GM18520 (cell line): ENCODE data around the gene HOXC10.

Source experiments
- ATAC-seq: cut with Tn5 transposase; IDR thresholded peaks from one replicate; pipeline ENCODE4 v1.9.1; 2021; ENCODE audit not compliant: unreplicated experiment

Gene HOXC10

DNA sequence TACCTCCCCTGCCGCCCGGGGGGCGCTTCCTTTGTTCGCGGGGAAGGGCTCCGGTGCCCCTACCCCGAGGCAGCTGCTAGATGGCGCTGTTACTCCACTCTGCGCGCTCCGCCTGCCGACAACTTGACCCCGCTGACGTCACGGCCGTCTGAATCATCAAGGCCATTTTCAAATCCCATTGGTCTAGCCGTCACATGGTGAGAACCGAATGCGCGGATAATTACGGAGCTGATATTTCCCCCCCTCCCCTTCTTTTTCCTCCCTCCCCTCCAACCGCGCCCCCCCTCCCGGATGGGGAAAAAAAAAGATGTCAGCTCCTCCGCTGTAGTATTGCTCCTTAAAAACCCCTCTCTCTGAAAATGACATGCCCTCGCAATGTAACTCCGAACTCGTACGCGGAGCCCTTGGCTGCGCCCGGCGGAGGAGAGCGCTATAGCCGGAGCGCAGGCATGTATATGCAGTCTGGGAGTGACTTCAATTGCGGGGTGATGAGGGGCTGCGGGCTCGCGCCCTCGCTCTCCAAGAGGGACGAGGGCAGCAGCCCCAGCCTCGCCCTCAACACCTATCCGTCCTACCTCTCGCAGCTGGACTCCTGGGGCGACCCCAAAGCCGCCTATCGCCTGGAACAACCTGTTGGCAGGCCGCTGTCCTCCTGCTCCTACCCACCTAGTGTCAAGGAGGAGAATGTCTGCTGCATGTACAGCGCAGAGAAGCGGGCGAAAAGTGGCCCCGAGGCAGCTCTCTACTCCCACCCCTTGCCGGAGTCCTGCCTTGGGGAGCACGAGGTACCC lies at the start of gene HOXC10:
Gene HOXC10, plus strand, starts transcription at position 246 of the 791 bp plus-strand sequence. Its CDS starts 114 bp downstream, at position 360.
- peak; percentile 70 for ATAC-seq

- ATAC-seq: no peak
These were observed 49.3 kb upstream of the HOXC10 start for GRCh38 chr12:53935383-53936341.

DNA sequence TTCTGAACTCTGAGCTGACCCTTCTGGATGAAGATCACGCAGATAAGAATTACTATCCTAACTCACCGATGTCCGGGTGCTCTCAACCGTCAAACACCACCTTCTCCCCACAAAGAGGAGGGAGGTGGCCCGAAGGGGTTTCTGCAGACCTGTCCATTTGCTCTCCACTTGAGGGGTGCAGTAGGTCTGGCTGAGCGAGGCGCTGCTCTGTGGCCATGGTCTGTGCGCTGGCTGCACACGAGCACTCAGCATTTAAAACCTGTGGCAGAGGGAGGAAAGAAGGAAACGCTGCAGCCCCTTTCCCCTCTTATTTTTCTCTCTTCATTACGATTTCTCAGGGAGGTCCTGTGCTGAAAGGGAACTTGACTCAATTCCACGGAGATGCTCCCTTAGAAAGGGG lies 47.8 kb upstream of the HOXC10 start:
- ATAC-seq: no peak

DNA sequence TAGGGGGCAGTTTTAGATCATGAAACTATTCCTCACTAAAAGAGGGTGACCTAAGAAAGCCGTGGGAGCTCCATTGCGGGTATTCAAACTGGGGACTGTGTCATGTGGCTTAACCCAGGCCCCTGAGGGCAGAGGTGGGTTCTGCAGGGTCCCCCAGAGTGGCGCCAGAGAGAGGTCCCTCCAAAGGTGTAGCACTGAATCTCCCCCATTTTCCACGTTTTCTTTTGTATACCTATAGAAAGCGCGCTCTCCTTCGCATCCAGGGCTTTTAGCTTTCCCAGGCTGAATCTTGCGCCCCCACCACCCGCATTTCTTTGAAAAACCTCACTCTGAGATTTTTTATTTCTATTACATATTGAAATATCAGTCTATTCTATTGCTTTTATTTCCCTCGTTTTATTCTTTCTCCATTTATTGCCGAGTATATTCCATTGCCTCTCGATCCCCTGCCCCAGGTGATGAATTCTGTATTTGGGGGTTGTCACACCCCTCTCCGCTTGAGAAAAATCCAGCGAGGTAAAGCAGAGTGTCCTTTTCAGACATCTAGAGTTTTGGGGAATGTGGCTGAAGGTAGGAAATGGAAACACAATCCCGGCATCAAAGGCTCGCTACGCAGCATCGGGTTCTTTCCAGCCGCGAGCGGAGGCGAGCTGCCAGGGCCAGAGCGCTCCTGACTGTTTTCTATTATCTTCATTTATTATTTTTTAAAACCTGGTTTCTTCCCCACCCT lies 47.2 kb upstream of the HOXC10 start:
- no peak for ATAC-seq

DNA sequence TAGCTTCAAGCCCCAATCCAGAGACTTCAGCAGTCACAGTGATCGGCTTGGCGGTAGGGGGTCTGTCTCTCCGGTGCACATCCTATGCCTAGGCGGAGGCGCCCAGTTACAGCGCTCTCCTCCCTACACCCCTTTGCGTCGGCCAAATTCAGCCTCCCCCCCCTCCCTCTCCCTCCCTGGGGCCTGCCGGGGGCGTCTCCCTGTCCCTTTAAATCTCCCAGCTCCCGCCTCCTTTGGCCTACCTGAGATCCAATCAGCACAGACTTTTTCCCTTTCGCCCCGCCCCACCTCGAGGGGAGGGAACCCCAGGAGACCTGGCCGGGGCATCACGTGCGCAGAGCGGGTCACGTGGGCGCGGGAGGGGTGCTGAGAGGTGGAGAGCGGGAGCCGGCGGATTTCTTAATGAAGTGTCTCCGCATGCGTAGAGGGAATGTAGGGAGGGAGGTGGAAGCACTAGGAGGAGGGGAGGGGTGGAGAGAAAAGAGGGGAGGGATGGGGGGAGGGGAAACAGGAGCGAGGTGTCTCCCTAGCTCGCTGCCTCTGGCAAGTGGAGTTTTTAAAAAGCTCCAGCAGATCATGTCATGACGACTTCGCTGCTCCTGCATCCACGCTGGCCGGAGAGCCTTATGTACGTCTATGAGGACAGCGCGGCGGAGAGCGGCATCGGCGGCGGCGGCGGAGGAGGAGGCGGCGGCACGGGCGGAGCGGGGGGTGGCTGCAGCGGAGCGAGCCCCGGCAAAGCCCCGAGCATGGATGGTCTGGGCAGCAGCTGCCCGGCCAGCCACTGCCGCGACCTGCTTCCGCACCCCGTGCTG lies 46.4 kb upstream of the HOXC10 start, which contains the start of gene HOXC13:
Gene HOXC13, plus strand, starts transcription at position 506 of the 815 bp plus-strand sequence. Its CDS starts 76 bp downstream, at position 582.
- no peak for ATAC-seq

DNA sequence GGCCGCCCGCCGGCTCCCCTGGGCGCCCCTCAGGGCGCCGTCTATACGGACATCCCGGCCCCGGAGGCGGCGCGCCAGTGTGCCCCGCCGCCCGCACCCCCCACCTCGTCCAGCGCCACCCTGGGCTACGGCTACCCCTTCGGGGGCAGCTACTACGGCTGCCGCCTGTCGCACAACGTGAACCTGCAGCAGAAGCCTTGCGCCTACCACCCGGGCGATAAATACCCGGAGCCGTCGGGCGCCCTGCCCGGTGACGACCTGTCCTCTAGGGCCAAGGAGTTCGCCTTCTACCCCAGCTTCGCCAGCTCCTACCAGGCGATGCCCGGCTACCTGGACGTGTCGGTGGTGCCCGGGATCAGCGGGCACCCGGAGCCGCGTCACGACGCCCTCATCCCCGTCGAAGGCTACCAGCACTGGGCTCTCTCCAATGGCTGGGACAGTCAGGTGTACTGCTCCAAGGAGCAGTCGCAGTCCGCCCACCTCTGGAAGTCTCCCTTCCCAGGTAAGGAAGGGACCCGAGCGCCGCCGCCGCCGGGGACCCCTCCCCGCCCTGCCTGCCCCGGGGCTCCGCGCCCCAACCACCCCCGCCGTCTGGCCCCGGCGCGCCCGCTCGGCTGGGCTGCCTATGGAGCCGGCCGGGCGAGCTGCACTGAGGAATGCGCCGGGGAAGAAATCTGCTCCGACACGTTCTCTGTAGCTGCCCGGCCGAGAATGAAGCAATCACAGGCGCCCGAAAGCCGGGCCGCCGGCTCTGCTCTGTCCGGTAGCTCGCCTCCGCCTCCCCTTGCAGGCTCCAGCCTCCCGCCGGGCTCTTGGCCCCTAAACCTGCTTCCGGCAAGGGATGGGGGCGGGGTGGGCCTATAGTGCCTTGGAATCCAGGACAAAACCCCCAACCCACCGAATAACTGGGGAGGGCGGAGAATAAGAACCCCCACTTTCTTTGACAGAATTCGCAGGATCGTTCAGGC lies 45.5 kb upstream of the HOXC10 start:
- no peak for ATAC-seq

- no peak for ATAC-seq
These were observed 44.4 kb upstream of the HOXC10 start for GRCh38 chr12:53940443-53941014.

DNA sequence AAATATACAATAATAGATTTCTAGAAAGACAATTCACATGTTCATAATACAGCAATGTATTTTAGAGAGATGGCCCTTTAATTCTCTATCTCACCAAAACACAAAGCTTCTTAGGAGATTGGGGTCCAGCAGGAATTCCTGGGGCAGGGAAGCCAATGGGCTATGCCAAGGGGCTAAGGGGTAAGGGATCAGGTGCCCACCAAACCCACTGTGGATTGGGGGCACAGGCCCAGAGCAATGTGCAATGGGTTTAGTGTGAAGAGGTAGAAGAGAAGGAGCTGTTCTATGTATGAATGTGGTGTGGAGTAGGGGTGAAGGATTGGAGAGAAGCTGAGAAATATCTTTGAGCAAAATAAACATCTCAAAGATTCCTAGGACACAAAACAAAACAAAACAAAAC lies 43.8 kb upstream of the HOXC10 start:
- ATAC-seq: no peak

DNA sequence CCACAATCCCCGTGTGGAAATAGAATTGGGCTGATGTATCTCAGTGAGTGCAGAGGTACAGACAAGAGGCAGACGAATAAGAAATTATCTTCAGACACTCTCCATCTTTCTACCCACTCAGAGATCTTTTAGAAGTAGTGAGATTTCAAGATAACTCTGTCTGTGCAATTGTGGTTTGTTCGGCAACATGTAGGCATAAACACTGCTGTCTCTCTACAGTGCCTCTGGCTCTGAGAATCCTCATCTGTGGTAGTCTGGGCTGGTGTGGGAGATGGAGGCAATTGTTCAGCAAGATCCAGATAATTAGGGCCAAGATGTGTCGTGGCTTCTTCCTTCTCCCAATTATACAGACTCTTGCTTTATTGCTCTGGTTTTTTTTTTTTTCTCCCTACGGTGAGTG lies 43.2 kb upstream of the HOXC10 start:
- no peak for ATAC-seq

GRCh38 chr12:53942467-53942997 lies 42.4 kb upstream of the HOXC10 start:
- no peak for ATAC-seq

DNA sequence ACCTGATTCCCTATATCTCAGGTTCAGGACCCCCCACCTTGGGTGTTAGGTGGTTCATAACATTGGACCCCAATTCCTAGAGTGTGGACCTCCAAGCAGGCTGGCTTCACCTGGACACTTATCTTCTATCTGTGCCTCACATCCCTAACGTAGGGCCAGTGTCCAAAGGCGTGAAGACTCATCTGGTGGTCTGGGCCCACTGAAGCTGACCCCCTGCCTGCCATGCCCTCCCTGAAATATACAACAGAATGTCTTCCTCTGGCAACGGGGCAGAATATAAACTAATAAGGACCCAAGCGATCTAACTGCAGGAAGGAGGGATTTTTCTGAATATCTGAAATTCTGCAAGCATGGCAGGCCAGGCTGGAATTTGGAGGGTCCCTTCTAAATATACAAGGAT lies 40.7 kb upstream of the HOXC10 start:
- no peak for ATAC-seq

GRCh38 chr12:53944907-53945847 lies 39.8 kb upstream of the HOXC10 start:
- ATAC-seq: no peak

DNA sequence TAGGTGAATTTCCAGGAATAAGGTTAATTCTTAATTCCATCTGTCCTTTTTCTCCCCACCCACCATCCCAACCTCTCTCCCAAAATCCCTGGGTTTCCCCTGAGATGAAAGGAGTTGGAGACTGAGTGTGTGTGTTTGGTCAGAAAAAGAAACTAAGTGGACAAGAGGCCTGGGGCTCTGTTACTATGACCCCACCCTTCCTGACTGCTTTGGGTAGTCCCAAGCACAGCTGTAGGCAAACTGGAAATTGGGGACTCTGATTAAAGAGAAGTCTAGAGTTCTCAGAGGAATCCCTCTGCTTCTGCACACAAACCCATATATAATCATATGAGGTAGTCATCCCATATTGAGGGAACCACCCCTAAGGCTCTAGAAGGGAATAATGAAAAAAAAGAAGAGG lies 37.2 kb upstream of the HOXC10 start:
- no peak for ATAC-seq

DNA sequence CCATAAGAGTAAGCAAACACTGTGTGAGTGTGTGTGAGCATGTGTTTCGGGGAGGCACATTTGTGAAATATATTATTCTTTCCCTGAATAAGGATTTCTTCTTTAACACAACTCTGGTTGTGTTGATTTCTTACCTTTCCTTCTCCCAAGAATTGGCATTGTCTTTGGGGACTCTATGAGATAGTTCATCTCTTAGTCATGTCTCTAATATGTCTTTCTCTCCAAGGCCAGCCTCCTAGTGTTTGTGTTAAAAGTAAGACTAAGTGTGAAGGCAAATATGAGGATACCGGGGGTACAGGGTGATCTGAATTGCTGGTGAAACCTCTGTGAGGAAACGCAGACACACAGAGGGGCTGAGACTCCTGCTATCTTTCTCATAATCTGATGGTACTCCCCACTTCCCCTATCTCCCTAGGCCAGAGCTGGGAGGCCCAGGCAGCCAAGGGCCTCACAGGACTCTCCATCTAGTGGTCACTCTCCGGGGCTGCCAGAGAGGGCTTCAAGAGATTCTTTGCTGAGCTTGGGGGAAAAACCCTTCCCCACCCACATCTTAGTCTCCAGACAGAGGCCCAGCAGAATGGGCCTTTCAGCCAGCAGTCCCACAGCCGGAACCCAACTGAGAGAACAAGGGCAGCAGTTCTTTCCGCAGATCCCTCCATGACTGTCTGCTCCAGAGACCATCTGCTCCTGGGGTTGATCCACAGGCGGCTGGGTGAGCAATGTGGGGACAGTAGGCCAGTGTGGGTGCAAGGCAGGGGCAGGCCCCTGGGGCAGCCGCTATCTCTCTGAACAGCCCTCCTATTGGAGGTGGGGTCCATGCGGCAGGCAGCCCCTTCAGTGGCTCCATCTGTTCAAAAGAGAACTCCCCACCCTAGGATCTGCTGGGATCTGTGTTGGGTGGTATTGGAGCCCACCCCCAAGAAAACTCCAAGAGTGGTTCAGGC lies 36.0 kb upstream of the HOXC10 start:
- ATAC-seq: no peak

DNA sequence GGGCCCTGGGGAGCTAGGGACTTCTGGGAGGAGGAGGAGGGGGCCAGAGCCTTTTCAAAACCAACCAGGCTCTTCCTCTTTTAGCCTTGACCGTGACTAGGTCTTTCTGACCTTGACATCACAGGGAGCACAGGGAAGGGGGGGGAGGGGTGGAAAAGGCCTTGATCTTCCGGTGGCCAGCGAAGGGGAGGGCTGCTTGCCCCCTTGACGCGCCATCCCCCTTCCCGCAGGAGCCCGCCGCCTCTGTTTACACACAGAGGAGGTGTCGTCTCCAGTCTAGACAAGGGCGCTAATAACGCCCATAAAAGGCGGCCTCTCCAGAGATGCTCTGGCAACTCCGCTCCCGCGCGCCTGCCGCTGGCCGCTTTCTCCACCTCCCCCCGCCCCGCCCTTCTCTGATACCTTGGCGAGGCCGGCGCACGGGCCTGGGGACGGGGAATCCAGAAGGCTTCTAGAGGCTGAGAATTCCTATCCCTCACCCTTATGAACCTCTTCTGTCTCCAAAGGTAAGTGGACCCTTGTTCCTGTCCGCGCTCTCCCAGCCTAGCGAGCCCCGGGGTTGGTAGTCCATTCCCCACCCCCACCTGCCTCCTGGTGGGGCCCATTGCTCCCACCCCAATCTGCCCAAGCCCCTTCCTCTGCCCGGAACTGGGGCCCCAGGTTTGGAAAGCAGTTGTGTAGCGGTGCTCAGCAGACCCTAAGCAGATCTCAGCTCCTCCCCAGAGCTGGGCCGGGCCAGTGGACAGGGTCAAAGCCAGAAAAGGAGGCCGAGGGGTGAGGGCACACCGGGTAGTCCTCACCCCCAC lies 35.1 kb upstream of the HOXC10 start:
- no peak for ATAC-seq

DNA sequence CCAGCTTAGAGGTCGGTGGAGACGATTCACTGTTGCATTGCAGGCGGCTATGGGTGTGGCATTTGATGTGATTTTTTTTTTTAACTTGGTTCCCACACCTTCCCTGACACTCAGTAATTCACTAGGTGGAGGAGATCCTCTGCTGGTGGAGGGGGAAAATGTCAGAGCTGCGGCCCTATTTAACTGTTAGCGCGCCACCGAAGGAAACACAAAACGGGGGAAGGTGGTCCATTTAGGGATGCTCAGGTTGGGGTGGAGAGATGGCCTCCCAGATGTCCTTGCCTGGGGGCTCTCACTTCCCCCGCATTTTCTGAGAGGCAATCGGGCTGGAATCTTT lies 34.5 kb upstream of the HOXC10 start:
- ATAC-seq: no peak
